GM21786 (cell line): ENCODE data around the gene SIX2.
"Not testable (repeated sequence)": the region's sequence is repeated elsewhere in the genome, so short reads cannot be mapped to it uniquely, and the experiment has no call there.

Experiments used
- ATAC-seq: cut with Tn5 transposase; IDR thresholded peaks from one replicate; pipeline ENCODE4 v1.9.1; 2021; ENCODE audit not compliant: unreplicated experiment

SIX2 gene

DNA sequence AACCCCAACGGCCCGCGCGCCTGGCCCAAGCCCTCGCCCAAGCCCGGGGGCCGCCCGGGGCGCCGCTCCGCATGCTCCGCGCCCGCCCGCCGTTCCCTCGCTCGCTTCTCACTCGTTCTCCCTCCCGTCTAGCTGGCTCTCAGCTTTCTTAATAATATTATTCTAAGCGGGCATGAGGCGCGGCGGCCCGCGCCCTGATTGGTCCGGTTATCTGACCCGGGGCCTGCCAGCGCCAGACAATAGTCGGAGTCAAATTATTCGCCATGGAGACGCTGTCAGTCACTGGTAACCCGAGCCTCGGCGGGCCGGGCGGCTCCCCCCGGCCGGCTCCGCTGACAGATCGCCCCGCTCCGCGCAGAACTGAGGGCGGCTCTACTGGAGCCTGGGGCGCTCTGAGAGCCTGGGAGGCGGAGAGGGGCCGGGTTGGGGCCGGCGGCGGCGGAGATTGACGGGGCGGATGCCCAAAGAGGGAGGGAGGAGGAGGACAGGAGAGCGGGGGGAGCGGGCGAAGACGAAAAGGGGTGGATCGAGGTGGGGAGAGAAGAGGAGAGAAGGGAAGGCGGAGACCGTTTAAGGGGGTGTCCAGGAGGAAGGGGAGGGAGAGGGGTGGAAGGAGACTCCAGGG, at the start of gene SIX2:
Gene SIX2 (minus strand): TSS at position 150 of the 625 bp plus-strand sequence. CDS start 342 bp downstream, outside the sequence.
- no peak for ATAC-seq

- no peak for ATAC-seq
Observed at GRCh38 chr2:45055162-45055605, 45.9 kb upstream of the SIX2 start.

DNA sequence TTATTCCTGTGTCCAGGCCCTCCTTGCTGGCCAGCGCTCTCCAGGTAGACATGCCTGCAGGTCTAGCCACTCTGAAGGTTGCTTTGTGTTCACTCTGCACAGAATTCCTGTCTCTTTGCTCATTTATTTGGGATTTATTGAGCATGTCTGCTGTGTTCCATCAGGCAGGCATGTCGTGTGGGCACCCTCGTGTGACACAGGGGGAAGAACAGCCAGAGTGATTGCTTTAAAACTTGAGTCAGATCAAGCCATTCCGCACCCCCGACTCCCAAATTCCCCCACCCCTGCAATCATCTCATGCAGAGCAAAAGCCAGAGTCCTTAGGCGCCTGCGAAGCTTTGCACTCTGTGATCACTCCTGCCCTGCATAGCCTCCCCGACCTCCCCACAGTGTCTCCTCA, 44.7 kb upstream of the SIX2 start:
- ATAC-seq, result no peak

DNA sequence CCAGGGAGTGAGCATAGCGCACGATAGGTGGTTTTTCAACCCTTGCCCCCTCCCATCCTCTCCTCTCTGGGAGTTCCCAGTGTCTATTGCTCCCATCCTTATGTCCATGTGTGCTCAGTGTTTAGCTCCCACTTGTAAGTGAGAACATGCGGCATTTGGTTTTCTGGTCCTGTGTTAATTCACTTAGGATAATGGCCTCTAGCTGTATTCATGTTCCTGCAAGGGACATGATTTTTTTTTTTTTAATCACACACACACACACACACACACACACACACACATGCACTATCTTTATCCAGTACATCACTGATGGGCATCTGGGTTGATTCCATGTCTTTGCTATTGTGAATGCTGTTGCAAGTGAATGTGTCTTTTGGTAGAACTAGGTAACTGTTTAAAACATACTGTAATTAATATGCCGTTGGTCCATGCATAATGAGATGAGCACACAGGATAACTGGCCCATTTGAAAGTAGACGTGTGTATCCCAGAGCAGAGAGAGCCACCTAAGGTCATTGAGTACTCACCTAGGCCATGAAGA, 43.2 kb upstream of the SIX2 start:
- ATAC-seq, result no peak

DNA sequence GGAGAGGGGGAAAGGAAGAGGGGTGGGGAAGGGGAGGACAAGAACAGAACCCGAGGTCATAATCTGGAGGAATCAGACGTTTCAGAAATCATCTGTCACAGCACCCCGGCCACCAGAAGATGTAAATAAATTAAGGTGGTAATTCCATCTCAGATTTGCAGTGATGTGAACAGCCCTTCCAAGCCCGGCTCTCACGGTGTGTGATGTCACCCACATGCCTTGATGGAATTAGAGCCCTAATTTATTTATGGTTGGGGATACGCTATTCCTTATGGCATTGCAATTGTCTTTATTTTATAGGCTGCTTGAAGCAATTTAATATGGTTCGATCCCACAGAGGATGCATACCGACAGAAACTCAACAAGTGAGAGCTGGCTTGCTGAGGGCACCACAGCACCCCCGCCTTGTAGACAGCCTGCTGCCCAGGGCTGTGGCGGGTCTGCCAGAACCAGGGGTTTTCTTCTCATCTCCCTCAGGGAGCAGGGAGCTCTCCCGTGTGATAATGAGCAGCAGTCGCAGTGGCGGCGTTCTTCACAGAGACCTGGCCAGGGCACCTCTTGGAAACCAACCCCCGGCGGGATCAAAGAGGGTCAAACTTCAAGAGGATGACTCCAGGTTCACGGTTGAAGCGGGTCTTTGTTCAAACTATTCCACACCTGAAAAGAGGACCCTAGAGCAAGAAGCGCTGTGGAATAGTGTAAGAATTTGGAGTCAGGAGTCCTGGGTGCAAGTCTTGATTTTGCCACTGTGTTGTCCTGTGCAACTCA, 40.5 kb upstream of the SIX2 start:
- no peak for ATAC-seq

GRCh38 chr2:45047301-45047700, 38.0 kb upstream of the SIX2 start:
- no peak for ATAC-seq

DNA sequence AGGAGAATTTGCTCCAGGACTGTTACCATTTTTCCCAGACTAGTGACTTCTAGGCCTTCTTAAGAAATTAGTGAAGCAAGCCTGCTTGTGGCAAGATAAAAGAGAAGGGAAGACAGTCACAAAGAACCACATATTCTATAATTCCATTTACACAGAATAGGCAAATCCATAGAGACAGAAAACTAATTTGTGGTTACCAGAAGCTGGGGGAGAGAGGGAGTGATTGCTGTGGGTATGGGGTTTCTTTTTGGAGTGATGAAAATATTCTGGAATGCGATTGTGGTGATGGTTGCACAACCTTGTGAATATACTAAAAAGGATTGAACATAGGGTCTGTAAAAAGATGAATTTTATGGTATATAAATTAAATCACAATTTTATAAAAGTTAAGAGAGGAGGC, 37.5 kb upstream of the SIX2 start:
- ATAC-seq, result no peak

DNA sequence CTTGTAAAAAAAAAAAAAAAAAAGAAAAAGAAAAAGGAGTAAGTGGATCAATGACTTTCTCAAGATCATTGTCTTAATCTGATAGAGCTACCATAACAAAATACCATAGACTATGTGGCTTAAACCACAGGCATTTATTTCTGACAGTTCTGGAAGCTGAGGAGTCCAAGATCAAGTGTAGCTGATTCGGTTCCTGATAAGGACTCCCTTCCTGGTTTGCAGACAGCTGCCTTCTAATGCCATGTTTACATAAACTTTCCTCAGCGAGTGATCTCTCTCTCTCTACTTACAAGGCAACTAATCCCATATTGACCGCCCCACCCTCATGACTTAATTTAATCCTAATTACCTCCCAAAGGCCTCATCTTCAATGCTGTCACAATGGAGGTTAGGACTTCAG, 36.5 kb upstream of the SIX2 start:
- no peak for ATAC-seq

DNA sequence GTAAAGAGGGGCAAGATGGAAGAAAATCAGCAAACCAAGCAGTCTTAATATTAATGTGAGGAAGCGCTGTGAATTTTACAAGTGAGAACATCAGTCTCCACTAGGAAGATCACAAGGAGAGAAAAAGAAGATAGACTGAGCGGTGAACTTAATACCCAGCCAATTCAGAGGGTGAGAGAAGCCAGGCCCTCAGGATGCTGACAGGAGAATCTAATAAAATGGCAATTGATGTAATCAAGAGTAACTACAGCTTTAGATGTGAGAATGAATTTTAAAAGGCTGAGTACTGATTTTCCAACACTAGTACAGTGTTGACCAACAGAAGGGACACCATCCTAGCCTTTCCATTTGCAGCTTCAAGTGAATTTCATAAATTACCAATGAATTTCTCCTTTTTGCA, 35.7 kb upstream of the SIX2 start:
- ATAC-seq, result no peak

DNA sequence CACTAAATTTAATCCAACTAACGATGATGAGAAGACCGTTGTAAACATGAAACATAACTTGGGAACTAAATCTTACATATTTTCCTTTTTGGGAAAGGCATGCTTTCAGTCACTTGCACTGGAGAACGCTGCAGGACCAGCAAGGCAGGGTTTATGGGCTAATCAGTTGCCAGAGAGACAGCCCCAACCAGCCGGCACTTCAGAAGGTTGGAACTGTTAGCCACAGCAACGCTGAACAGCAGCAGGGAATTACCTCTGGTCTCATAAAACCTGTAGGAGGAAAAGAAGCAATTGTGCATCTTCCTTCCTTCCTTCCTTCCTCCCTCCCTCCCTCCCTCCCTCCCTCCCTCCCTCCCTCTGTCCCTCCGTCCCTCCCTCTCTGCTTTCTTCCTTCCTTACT, 33.9 kb upstream of the SIX2 start:
- ATAC-seq, result no peak

DNA sequence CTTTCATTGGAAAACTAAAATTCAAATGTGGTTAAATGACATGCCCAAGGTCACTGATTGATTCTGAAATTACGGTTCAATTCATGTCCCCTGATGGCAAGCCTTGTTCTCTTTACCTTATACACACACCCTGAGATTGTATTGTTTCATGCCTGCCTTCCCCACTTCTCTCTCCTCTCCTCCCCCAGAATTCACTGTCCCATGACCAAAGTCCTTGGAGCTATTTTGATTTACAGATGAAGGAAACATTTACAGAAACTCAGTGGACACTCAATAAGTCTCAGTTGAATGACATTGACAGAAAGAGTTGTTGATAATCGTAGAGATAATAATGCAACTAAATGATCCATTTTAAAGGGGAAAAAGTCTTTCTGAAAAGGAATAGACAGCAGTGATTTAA, 33.1 kb upstream of the SIX2 start:
- ATAC-seq, result no peak

DNA sequence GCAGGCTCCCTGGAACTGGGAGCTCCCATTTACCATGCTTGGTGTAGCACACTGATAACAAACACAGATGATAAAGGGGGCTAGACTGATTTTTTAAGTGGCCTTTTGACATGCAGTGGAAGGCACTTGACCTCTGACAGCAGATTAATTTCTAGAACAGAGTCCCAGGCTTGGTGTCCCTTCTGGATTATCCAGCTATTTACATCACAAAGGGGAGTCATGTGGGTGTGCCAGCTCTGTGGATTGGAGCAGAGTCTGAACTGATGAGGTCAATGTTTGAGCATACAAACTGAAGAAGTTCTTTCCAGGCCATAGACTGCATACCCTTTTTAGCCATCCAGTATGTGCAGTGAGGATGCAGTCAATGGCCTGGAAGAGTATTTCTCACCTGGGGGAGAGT, 31.5 kb upstream of the SIX2 start:
- no peak for ATAC-seq

DNA sequence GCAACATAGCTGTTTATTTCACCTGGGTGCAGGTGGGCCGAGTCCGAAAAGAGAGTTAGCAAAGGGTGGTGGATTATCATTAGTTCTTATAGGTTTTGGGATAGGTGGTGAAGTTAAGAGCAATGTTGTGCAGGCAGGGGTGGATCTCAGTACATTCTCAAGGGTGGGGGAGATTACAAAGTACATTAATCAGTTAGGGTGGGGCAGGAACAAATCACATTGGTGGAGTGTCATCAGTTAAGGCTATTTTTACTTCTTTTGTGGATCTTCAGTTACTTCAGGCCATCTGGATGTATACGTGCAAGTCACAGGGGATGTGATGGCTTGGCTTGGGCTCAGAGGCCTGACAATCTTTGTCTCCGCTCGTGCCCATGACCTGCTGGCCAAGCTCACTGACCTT, 30.6 kb upstream of the SIX2 start:
- not testable (repeated sequence) for ATAC-seq

DNA sequence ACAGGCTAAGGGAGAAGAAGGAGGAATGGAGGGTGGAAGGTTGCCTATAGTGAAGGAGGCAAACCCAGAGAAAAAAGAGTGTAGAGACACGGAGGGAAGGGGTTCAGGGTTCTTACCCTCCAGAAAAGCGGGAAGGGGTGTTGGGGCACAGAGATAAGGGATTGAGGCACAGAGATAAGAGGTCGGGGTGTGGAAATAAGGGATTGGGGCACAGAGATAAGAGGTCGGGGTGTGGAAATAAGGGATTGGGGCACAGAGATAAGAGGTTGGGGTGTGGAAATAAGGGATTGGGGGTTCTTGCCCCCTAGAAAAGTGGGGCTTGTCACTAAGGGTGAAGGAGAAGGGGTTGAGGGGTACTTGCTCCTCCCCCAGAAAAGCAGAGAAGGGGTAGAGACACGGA, 29.6 kb upstream of the SIX2 start:
- not testable (repeated sequence) for ATAC-seq

GRCh38 chr2:45033302-45033701, 24.1 kb upstream of the SIX2 start:
- ATAC-seq, result no peak

GRCh38 chr2:45031028-45031427, 21.8 kb upstream of the SIX2 start:
- ATAC-seq, result no peak

GRCh38 chr2:45030553-45030952, 21.3 kb upstream of the SIX2 start:
- no peak for ATAC-seq

DNA sequence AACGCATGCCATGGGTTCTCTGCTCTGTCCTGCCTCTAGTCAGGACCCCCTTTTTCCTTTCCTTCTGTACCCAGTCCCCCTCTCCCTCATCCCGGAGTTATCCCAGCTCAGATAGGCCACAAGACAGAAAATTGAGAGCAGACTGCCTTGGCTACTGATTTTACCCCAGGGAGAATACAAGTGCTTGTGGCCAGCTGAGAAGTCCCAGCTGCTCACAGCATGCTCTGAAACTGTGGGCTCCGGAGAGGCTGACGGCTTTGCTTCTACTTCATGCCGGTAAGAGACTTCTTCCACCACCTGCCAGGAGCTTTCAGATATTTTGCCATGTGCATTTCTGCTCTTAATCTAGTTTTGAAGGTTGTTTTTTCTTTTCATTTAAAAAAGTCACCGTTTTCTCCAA, 20.0 kb upstream of the SIX2 start:
- no peak for ATAC-seq

DNA sequence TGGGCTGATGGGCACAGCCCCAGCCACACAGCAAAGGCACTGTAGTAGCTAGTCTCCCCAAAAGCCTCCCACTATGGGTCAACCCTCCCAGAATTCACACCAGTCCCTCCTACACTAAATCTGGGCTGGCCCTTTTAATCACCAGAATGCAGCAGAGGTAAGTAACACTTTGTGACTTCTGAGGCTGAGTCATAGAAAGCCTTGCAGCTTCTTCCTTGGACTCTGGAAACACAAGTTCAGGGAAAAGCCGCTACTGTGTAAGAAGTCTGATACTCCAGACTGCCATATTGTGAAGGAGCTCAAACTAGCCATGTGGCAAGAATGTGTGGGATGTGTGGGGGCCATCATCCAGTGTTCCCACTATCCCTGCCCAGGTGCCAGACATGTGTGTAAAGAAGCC, 19.0 kb upstream of the SIX2 start:
- ATAC-seq, result no peak

DNA sequence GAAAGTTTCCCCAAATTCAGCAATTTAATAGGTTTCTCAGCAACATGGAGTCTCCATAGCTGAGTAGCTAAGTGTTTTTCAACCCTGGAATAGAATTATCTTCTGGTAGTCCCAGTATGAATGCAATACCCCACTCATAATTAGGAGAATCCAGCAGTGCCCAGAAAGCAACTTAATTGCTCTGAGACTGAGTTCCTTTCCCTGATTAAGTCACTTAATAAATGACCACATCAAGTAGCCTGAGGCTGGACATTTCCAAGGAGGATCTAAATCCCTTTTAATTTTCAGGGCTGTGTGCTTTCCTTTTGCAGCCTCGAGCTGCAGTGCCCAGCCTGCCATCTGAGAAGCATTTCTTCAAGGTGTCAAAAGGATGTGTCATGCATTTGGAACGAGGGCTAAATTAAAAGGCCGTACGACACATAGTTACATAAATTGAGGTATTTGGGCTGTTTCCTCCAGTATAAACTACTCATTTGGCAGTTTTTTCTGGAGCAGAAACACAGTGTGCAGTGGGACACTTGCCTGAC, 17.7 kb upstream of the SIX2 start:
- ATAC-seq, result no peak

- ATAC-seq, result no peak
Observed at GRCh38 chr2:45024600-45025291, 15.5 kb upstream of the SIX2 start.

- no peak for ATAC-seq
Observed at GRCh38 chr2:45024097-45024496, 14.8 kb upstream of the SIX2 start.
